ENCODE measurements around the gene MAGEB5. TPM values are rescaled to one million over a fixed set of nuclear protein-coding genes. Genes with fewer than 3 reads are reported as not detected.
A peak's percentile ranks its signal among the peaks of the same experiment; 100 is the strongest.
"Not testable (repeated sequence)": the region's sequence is repeated elsewhere in the genome, so short reads cannot be mapped to it uniquely, and the experiment has no call there.

The MAGEB5 gene, protein sequence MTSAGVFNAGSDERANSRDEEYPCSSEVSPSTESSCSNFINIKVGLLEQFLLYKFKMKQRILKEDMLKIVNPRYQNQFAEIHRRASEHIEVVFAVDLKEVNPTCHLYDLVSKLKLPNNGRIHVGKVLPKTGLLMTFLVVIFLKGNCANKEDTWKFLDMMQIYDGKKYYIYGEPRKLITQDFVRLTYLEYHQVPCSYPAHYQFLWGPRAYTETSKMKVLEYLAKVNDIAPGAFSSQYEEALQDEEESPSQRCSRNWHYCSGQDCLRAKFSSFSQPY
- total RNA-seq: not detected
- not detected for polyA plus RNA-seq

DNA sequence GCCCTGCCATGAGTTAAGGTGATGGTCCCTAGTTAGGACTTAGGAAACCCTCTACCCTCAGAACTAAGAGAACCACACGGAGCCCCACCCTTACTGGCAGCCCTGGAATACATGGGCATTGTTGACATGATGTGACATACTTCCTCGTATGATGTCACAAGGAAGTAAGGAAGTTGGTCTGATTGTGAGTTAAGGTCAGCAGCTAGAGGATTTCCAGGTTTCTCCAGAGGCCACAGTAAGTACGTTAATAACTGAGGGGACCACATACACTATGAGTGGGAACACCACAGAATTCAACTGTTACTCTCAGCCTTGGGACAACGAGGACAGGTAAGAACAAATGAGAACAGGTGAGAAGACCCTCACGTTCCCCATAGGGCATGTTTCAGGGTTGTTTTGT lies at the start of gene MAGEB5:
Gene MAGEB5 (plus strand): TSS at position 301 of the 400 bp plus-strand sequence. CDS start 1,133 bp downstream, outside the sequence.
- H3K27me3 ChIP-seq: no peaks in the 10 kb centered on the region
- intact Hi-C loops (cut with DNase I): no loop called here
- WGBS, 2 donors: 79 to 84% methylated on average over 5 of the region's 5 CpGs

DNA sequence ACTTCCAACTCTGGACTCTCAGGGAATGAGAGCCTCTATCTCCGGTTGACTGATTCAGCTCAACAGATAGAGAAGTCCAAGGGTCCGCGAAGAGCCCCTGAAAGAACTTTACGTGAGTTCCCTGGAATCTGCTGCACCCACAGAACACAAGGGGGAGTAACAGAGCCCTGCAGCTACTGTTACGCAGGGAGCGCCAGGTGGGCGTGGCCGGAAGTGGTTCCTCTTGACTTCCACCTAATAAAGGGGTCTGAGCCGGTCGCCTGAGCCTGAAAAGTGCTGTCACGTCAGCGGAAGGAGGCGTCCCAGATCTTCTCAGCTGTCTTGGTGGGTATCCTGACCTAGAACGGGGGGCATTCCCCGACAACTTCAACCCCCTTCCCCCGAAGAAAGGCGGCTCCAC lies 23.8 kb upstream of the MAGEB5 start, which contains the start of gene MAGEB6:
Gene MAGEB6 (plus strand): TSS at position 237 of the 400 bp plus-strand sequence. CDS start 1,407 bp downstream, outside the sequence.
- FAIRE-seq (no peak), ATAC-seq (no peak), DNase-seq (peak in 1 of 6 donors; percentile 42)
- Histone ChIP-seq H3K4me3 (no peak within 1 kb of the TSS), H3K27me3 (no peaks in the 10 kb centered on the region), H3K27ac (no peak within 1 kb of the TSS), H3K9me3 (no peaks in the 10 kb centered on the region), H3K36me3 (no peaks in the 10 kb centered on the region), H3K4me1 (no peaks in the 10 kb centered on the region)
- 80 to 88% methylated on average over 17 of the region's 17 CpGs for WGBS, 2 donors
- TF ChIP-seq, protein P1, sequence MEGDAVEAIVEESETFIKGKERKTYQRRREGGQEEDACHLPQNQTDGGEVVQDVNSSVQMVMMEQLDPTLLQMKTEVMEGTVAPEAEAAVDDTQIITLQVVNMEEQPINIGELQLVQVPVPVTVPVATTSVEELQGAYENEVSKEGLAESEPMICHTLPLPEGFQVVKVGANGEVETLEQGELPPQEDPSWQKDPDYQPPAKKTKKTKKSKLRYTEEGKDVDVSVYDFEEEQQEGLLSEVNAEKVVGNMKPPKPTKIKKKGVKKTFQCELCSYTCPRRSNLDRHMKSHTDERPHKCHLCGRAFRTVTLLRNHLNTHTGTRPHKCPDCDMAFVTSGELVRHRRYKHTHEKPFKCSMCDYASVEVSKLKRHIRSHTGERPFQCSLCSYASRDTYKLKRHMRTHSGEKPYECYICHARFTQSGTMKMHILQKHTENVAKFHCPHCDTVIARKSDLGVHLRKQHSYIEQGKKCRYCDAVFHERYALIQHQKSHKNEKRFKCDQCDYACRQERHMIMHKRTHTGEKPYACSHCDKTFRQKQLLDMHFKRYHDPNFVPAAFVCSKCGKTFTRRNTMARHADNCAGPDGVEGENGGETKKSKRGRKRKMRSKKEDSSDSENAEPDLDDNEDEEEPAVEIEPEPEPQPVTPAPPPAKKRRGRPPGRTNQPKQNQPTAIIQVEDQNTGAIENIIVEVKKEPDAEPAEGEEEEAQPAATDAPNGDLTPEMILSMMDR (IDR thresholded peaks at IDR 0.05): no peak
- intact Hi-C loops (cut with DNase I): no loop called here

More for the DNA sequence above, at the start of gene MAGEB5:
- DNase-seq (no peak), ATAC-seq (no peak), FAIRE-seq (no peak)
- no peaks in the 10 kb centered on the region for H3K4me1 ChIP-seq
- TF ChIP-seq, protein P1 (IDR thresholded peaks at IDR 0.05): no peak
- H3K36me3 ChIP-seq: no peaks in the 10 kb centered on the region
- no peaks in the 10 kb centered on the region for H3K9me3 ChIP-seq
- H3K4me3 ChIP-seq: no peak within 1 kb of the TSS
- H3K27ac ChIP-seq: no peak within 1 kb of the TSS

DNA sequence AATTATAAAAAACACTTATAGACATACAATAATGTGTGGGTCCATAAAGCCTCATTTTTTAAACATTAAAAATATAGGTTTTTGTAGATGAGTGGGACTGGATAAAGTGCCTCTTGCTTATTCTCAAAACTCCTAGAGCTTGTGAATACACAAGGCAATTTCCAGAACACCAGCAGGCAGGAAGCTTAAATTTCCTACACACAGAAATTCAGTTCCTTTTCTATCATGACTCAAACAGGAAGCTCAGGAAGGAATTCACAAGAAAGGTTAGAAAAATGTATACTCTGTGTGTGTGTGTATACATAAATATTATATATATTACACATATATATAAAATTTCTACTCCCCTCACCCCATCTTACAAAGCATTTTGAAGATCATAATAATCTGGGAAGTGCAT lies 12.4 kb upstream of the MAGEB5 start:
- intact Hi-C loops (cut with DNase I): no loop called here
- no peaks in the 10 kb centered on the region for H3K36me3 ChIP-seq
- H3K27me3 ChIP-seq: no peaks in the 10 kb centered on the region
- no peak overlapping the region for H3K4me3 ChIP-seq
- ATAC-seq (no peak), DNase-seq (no peak), FAIRE-seq (no peak)
- H3K9me3 ChIP-seq: no peaks in the 10 kb centered on the region
- peaks cover 0 to 9% (median 0%) of the 10 kb centered on the region in 3 donors for H3K4me1 ChIP-seq
- no peak overlapping the region for H3K27ac ChIP-seq
- TF ChIP-seq, protein P1 (IDR thresholded peaks at IDR 0.05): no peak

DNA sequence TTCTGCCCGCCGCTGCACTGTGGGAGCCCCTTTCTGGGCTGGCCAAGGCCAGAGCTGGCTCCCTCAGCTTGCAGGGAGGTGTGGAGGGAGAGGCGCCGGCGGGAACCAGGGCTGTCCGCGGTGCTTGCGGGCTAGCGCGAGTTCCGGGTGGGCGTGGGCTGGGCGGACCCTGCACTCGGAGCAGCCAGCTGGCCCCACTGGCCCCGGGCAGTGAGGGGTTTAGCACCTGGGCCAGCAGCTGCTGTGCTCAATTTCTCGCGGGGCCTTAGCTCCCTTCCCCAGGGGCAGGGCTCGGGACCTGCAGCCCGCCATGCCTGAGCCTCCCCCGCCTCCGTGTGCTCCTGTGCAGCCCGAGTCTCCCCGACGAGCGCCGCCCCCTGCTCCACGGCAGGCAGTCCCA lies 11.3 kb upstream of the MAGEB5 start:
- H3K4me1 ChIP-seq; FAIRE-seq; H3K4me3 ChIP-seq; H3K9me3 ChIP-seq; H3K27ac ChIP-seq; intact Hi-C loops (cut with DNase I); H3K27me3 ChIP-seq; H3K36me3 ChIP-seq; ATAC-seq: not testable (repeated sequence)
- peak in 1 of 6 donors; percentile 63 for DNase-seq
- WGBS, 2 donors: 93 to 95% methylated on average over 26 to 27 of the region's 27 CpGs

DNA sequence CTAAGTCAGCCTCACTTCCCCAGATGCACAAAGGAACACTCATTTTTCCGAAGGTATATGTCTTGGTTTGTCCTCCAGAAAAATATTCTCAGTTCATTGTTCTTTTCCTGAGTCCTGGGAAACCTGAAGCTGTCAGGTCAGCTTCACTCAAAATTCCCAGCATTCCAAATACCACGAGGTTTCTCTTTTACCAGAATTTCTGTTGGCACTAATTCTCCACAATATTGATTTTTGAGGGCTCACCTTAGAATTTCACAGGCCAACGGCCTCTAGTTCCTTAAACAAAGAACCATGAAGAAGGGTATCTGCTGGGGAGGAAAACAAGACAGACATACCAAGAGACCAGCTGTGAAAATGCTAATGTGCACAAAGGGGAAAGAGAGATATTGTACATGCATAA lies 8.0 kb upstream of the MAGEB5 start:
- intact Hi-C loops (cut with DNase I): no loop called here
- FAIRE-seq (no peak), DNase-seq (no peak), ATAC-seq (peak; percentile 61 to 86 (median 72))
- Histone ChIP-seq H3K9me3 (no peaks in the 10 kb centered on the region), H3K4me1 (peaks cover 0 to 10% (median 0%) of the 10 kb centered on the region in 3 donors), H3K36me3 (no peaks in the 10 kb centered on the region), H3K27ac (peak overlapping the region in 1 of 4 donors; percentile 28), H3K4me3 (no peak overlapping the region), H3K27me3 (no peaks in the 10 kb centered on the region)
- TF ChIP-seq, protein P1 (IDR thresholded peaks at IDR 0.05): no peak
- 17 to 26% methylated on average over 3 of the region's 3 CpGs for WGBS, 2 donors

Data from pancreas (tissue), 10 donors.